Neural progenitor cell (in vitro differentiated cells): Measurements from ENCODE around the gene IP6K1. TPM values are rescaled to one million over a fixed set of nuclear protein-coding genes. Genes with fewer than 3 reads are reported as not detected.
A peak's percentile ranks its signal among the peaks of the same experiment; 100 is the strongest.

Experiments used
- DNase-seq: peaks from one replicate; pipeline ENCODE4 v3.0.0-alpha.2; 2016; ENCODE audit warnings: low spot score
- H2AFZ ChIP-seq: fragments of 200-600 bp; sonication (generic); replicated peaks from 2 replicates; pipeline ENCODE4 v1.6.1; 2016; ENCODE audit warnings: antibody characterized with exemption
- H3F3A ChIP-seq: fragments of 200-600 bp; sonication (generic); 2 replicates; pipeline ENCODE4 v1.6.1; 2016; ENCODE audit warnings: antibody characterized with exemption, low read depth
- H3K27ac ChIP-seq: fragments of 200-600 bp; sonication (generic); 2 replicates; pipeline ENCODE4 v1.5.1; 2016; ENCODE audit warnings: mild to moderate bottlenecking
- H3K27me3 ChIP-seq: fragments of 200-600 bp; sonication (generic); 2 replicates; pipeline ENCODE4 v1.6.1; 2016; ENCODE audit warnings: mild to moderate bottlenecking, moderate library complexity
- H3K36me3 ChIP-seq: fragments of 200-600 bp; sonication (generic); 2 replicates; pipeline ENCODE4 v1.5.1; 2016
- H3K4me1 ChIP-seq: fragments of 200-600 bp; sonication (generic); 2 replicates; pipeline ENCODE4 v1.6.1; 2016; ENCODE audit warnings: mixed run types
- H3K4me2 ChIP-seq: fragments of 200-600 bp; sonication (generic); 2 replicates; pipeline ENCODE4 v1.6.1; 2016
- H3K4me3 ChIP-seq: fragments of 200-600 bp; sonication (generic); 2 replicates; pipeline ENCODE4 v1.5.1; 2016
- H3K79me2 ChIP-seq: fragments of 200-600 bp; sonication (generic); 2 replicates; pipeline ENCODE4 v1.6.1; 2016; ENCODE audit warnings: low read depth
- H3K9ac ChIP-seq: fragments of 200-600 bp; sonication (generic); 2 replicates; pipeline ENCODE4 v1.6.1; 2016
- H3K9me3 ChIP-seq: fragments of 200-600 bp; sonication (generic); 2 replicates; pipeline ENCODE4 v1.5.1; 2016; ENCODE audit warnings: low read depth
- H4K20me1 ChIP-seq: fragments of 200-600 bp; sonication (generic); 2 replicates; pipeline ENCODE4 v1.6.1; 2016; ENCODE audit warnings: low read depth
- H3K27ac Mint-ChIP-seq: 3 replicates; pipeline ENCODE4 v1.8.0; 2021; ENCODE audit warnings: mixed read lengths
- H3K27me3 Mint-ChIP-seq: 2 replicates; pipeline ENCODE4 v1.8.0; 2022; ENCODE audit warnings: low read depth, mild to moderate bottlenecking, inconsistent platforms, moderate library complexity, mixed read lengths; ENCODE audit not compliant: insufficient read depth
- H3K36me3 Mint-ChIP-seq: 3 replicates; pipeline ENCODE4 v1.8.0; 2021; ENCODE audit warnings: mixed read lengths
- H3K4me1 Mint-ChIP-seq: 3 replicates; pipeline ENCODE4 v1.8.0; 2021; ENCODE audit warnings: mixed read lengths
- H3K4me3 Mint-ChIP-seq: 3 replicates; pipeline ENCODE4 v1.8.0; 2021; ENCODE audit warnings: mild to moderate bottlenecking, moderate library complexity, mixed read lengths
- H3K9me3 Mint-ChIP-seq: 3 replicates; pipeline ENCODE4 v1.8.0; 2020; ENCODE audit warnings: mixed read lengths
- CTCF ChIP-seq: fragments of 200-600 bp; sonication (generic); IDR thresholded peaks from 2 replicates; pipeline ENCODE4 v1.5.1; 2017; ENCODE audit warnings: antibody characterized with exemption, mild to moderate bottlenecking
- EZH2 ChIP-seq: fragments of 200-600 bp; sonication (generic); IDR thresholded peaks from 2 replicates; pipeline ENCODE4 v1.6.1; 2017; ENCODE audit warnings: antibody characterized with exemption, mild to moderate bottlenecking, moderate library complexity
- EZH2phosphoT487 ChIP-seq: fragments of 200-600 bp; sonication (generic); IDR thresholded peaks from 2 replicates; pipeline ENCODE4 v1.6.1; 2017; ENCODE audit warnings: antibody characterized with exemption
- total RNA-seq: library from RNA; depleted of rRNA; stranded (reverse); fragments of >200 nt; gene quantifications from 2 replicates; pipeline ENCODE4 v1.2.3, GENCODE V29; 2015; ENCODE audit warnings: low replicate concordance

Gene IP6K1
- total RNA-seq, 1 donor from 2014 or later = 26.3 TPM

GRCh38 chr3:49788056-49788455, 1.7 kb upstream of the IP6K1 start:
- Histone ChIP-seq H2AFZ (no peak overlapping the region), H3K9me3 (no peaks in the 10 kb centered on the region), H3K27me3 (no peaks in the 10 kb centered on the region), H3F3A (peaks cover 5% of the 10 kb centered on the region), H3K79me2 (peaks cover 32% of the 10 kb centered on the region), H3K27ac (no peak overlapping the region), H3K9ac (no peak overlapping the region), H3K4me3 (no peak overlapping the region), H4K20me1 (peaks cover 1% of the 10 kb centered on the region), H3K4me1 (no peaks in the 10 kb centered on the region), H3K4me2 (no peak overlapping the region), H3K36me3 (no peaks in the 10 kb centered on the region)
- DNase-seq = no peak
- TF ChIP-seq CTCF (no peak), EZH2 (no peak), EZH2phosphoT487 (no peak)
- peaks cover 8% of the 10 kb centered on the region for H3K27me3 Mint-ChIP-seq
- no peaks in the 10 kb centered on the region for H3K9me3 Mint-ChIP-seq
- peaks cover 10% of the 10 kb centered on the region for H3K36me3 Mint-ChIP-seq
- no peak overlapping the region for H3K4me3 Mint-ChIP-seq
- peaks cover 35% of the 10 kb centered on the region for H3K4me1 Mint-ChIP-seq
- no peak overlapping the region for H3K27ac Mint-ChIP-seq

GRCh38 chr3:49787536-49787935, 1.2 kb upstream of the IP6K1 start:
- H3K4me1 ChIP-seq = no peaks in the 10 kb centered on the region
- no peak overlapping the region for H3K9ac ChIP-seq
- H3K27ac ChIP-seq = no peak overlapping the region
- Mint-ChIP-seq H3K9me3 (no peaks in the 10 kb centered on the region), H3K4me3 (peak overlapping the region; percentile 94), H3K36me3 (peaks cover 10% of the 10 kb centered on the region), H3K27ac (no peak overlapping the region), H3K27me3 (peaks cover 8% of the 10 kb centered on the region), H3K4me1 (peaks cover 35% of the 10 kb centered on the region)
- H3F3A ChIP-seq = peaks cover 5% of the 10 kb centered on the region
- peaks cover 6% of the 10 kb centered on the region for H4K20me1 ChIP-seq
- peaks cover 38% of the 10 kb centered on the region for H3K79me2 ChIP-seq
- no peak for DNase-seq
- H3K4me3 ChIP-seq = no peak overlapping the region
- no peak for TF ChIP-seq EZH2
- TF ChIP-seq EZH2phosphoT487 = no peak
- no peak for TF ChIP-seq CTCF
- H3K36me3 ChIP-seq = no peaks in the 10 kb centered on the region
- H3K4me2 ChIP-seq = no peak overlapping the region
- H3K27me3 ChIP-seq = no peaks in the 10 kb centered on the region
- H3K9me3 ChIP-seq = no peaks in the 10 kb centered on the region
- H2AFZ ChIP-seq = no peak overlapping the region

GRCh38 chr3:49787182-49787464, 781 bp upstream of the IP6K1 start:
- H3K9me3 Mint-ChIP-seq = no peaks in the 10 kb centered on the region
- no peaks in the 10 kb centered on the region for H3K27me3 ChIP-seq
- no peaks in the 10 kb centered on the region for H3K4me1 ChIP-seq
- peak overlapping the region; percentile 60 for H3K4me2 ChIP-seq
- no peak overlapping the region for H2AFZ ChIP-seq
- TF ChIP-seq CTCF = no peak
- TF ChIP-seq EZH2phosphoT487 = no peak
- TF ChIP-seq EZH2 = no peak
- H3F3A ChIP-seq = peaks cover 5% of the 10 kb centered on the region
- peaks cover 38% of the 10 kb centered on the region for H3K4me1 Mint-ChIP-seq
- H3K79me2 ChIP-seq = peaks cover 42% of the 10 kb centered on the region
- H3K9ac ChIP-seq = no peak overlapping the region
- peak overlapping the region; percentile 25 for H3K4me3 ChIP-seq
- peaks cover 6% of the 10 kb centered on the region for H3K27me3 Mint-ChIP-seq
- peak overlapping the region; percentile 95 for H3K27ac Mint-ChIP-seq
- H3K36me3 ChIP-seq = no peaks in the 10 kb centered on the region
- peak overlapping the region; percentile 94 for H3K4me3 Mint-ChIP-seq
- peaks cover 10% of the 10 kb centered on the region for H3K36me3 Mint-ChIP-seq
- peaks cover 11% of the 10 kb centered on the region for H4K20me1 ChIP-seq
- H3K27ac ChIP-seq = no peak overlapping the region
- no peak for DNase-seq
- no peaks in the 10 kb centered on the region for H3K9me3 ChIP-seq
